Esophagus squamous epithelium (tissue), 5 donors: ENCODE results near the gene TUBA3C. TPM values are rescaled to one million over a fixed set of nuclear protein-coding genes. Genes with fewer than 3 reads are reported as not detected.

Experiments
- DNase-seq: peaks from one replicate; lab custom pipeline; 2025; lab: John Stamatoyannopoulos, UW
- H3K27ac ChIP-seq, 4 donors: fragments of 200-600 bp; sonication (generic); one replicate each; pipeline ENCODE4 v1.5.1; 2016 to 2019; ENCODE audit warnings: mild to moderate bottlenecking in 1 of 4
- H3K27me3 ChIP-seq, 4 donors: fragments of 200-600 bp; sonication (generic); 1 replicate in 3 of 4; 2 replicates in 1 of 4; pipeline versions ENCODE4 v1.5.1 to v1.6.0; 2017 to 2021; ENCODE audit warnings: antibody characterized with exemption in 1 of 4
- H3K36me3 ChIP-seq, 3 donors: fragments of 200-600 bp; sonication (generic); one replicate each; pipeline ENCODE4 v1.5.1; 2016 to 2019
- H3K4me1 ChIP-seq, 3 donors: fragments of 200-600 bp; sonication (generic); one replicate each; pipeline ENCODE4 v1.5.1; 2017 to 2019
- H3K4me3 ChIP-seq, 4 donors: fragments of 200-600 bp; sonication (generic); 1 replicate in 3 of 4; 2 replicates in 1 of 4; pipeline ENCODE4 v1.5.1; 2016 to 2019; ENCODE audit warnings: mild to moderate bottlenecking in 2 of 4, moderate library complexity in 1 of 4
- H3K9me3 ChIP-seq, 3 donors: fragments of 200-600 bp; sonication (generic); one replicate each; pipeline ENCODE4 v1.5.1; 2016 to 2019
- POLR2A ChIP-seq, 4 donors: fragments of 450-650 bp; IDR thresholded peaks; one replicate each; pipeline ENCODE4 v1.6.1; 2017; ENCODE audit warnings: antibody characterized with exemption in 4 of 4, mild to moderate bottlenecking in 4 of 4, moderate library complexity in 3 of 4
- WGBS, 2 donors: methylation state at CpG; one replicate each; pipeline ENCODE4 v1.1.5; 2018; 5-methylcytosine and 5-hydroxymethylcytosine counted together
- intact Hi-C: fragments of 100-400 bp; cut with DNase I; formaldehyde crosslinking; loops from one replicate; pipeline ENCODE4 v1.15.0; 2022
- total RNA-seq, 4 donors: library from RNA; depleted of rRNA; stranded (reverse); fragments of >200 nt; gene quantifications; one replicate each; pipeline ENCODE4 v1.1.0, GENCODE V29; 2016
- TF ChIP-seq, protein P1 (sequence below), 6 experiments: fragments of 450-650 bp in 4 of 6; fragments of 200-600 bp in 2 of 6; sonication (generic) in 2 of 6; IDR thresholded peaks; one replicate each; pipeline ENCODE4 v1.5.1; 2016 to 2019; ENCODE audit warnings: antibody characterized with exemption in 6 of 6, mild to moderate bottlenecking in 4 of 6, moderate library complexity in 4 of 6
- donor health status: DM: yes; HTN: yes; CAD: no.

Gene TUBA3C
- total RNA-seq, 4 donors from 2014 or later = not detected

- no peaks in the 10 kb centered on the region for H3K36me3 ChIP-seq
- no peaks in the 10 kb centered on the region for H3K27me3 ChIP-seq
- intact Hi-C loops = no loop called here
- no peak for DNase-seq
- no peak overlapping the region for H3K27ac ChIP-seq
- no peaks in the 10 kb centered on the region for H3K9me3 ChIP-seq
- H3K4me1 ChIP-seq = no peaks in the 10 kb centered on the region
- H3K4me3 ChIP-seq = no peak overlapping the region
- 46 to 69% methylated on average over 8 to 9 of the region's 9 CpGs for WGBS, 2 donors
- TF ChIP-seq, protein P1, sequence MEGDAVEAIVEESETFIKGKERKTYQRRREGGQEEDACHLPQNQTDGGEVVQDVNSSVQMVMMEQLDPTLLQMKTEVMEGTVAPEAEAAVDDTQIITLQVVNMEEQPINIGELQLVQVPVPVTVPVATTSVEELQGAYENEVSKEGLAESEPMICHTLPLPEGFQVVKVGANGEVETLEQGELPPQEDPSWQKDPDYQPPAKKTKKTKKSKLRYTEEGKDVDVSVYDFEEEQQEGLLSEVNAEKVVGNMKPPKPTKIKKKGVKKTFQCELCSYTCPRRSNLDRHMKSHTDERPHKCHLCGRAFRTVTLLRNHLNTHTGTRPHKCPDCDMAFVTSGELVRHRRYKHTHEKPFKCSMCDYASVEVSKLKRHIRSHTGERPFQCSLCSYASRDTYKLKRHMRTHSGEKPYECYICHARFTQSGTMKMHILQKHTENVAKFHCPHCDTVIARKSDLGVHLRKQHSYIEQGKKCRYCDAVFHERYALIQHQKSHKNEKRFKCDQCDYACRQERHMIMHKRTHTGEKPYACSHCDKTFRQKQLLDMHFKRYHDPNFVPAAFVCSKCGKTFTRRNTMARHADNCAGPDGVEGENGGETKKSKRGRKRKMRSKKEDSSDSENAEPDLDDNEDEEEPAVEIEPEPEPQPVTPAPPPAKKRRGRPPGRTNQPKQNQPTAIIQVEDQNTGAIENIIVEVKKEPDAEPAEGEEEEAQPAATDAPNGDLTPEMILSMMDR (IDR thresholded peaks at IDR 0.05) = no peak
- no peak for TF ChIP-seq POLR2A (IDR thresholded peaks at IDR 0.05)
These were observed 9.5 kb downstream of the TUBA3C start for GRCh38 chr13:19172007-19172646.

DNA sequence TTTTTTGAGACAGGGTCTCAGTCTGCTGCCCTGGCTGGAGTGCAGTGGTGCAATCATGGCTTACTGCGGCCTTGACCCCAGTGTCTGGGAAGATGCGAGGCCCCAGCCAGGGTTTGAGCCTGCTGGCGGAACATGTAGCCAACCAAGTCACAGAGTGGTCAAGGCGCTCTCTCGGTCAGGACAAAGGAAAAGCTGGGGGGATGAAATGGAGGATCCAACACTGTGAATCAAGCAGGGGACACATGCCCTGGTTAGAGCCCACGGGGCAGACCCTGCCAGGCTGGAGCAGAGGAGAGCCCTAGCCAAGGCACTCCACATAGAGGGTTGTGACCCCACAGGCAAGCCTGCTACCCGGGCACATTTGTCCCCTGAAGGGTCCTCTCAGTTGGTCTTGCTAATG, 10.1 kb downstream of the TUBA3C start:
- Histone ChIP-seq H3K36me3 (no peaks in the 10 kb centered on the region), H3K4me3 (no peak overlapping the region), H3K27ac (no peak overlapping the region), H3K4me1 (no peaks in the 10 kb centered on the region), H3K9me3 (no peaks in the 10 kb centered on the region), H3K27me3 (no peaks in the 10 kb centered on the region)
- DNase-seq = no peak
- TF ChIP-seq, protein P1 (IDR thresholded peaks at IDR 0.05) = no peak
- no peak for TF ChIP-seq POLR2A (IDR thresholded peaks at IDR 0.05)
- intact Hi-C loops = no loop called here
- 88 to 96% methylated on average over 5 to 6 of the region's 7 CpGs for WGBS, 2 donors

GRCh38 chr13:19169991-19170390, 11.6 kb downstream of the TUBA3C start:
- intact Hi-C loops = no loop called here
- Histone ChIP-seq H3K4me3 (no peak overlapping the region), H3K36me3 (no peaks in the 10 kb centered on the region), H3K9me3 (no peaks in the 10 kb centered on the region), H3K27ac (no peak overlapping the region), H3K27me3 (no peaks in the 10 kb centered on the region), H3K4me1 (no peaks in the 10 kb centered on the region)
- TF ChIP-seq, protein P1 (IDR thresholded peaks at IDR 0.05) = no peak
- no peak for TF ChIP-seq POLR2A (IDR thresholded peaks at IDR 0.05)
- DNase-seq = no peak
- WGBS, 2 donors = 0 to 49% methylated on average over 1 to 3 of the region's 4 CpGs

DNA sequence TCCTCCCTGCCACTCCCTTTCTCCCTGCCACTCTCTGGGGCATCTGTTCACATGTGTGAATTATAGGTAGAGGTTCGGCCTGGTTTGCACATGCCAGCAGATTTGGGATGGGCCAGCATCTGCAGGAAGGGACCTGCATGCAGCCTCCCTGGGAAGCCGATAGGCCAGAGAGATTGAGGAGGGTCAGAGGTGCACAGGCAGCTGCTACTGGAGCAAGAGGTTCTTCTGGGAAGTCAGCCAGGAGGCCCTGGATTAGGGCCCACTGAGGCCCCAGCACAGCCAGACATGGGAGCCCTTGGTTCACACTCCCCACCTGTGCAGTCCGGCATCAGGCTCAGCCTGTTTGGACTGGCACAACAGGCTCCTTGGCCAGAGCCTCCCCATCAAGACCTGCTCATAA, 12.1 kb downstream of the TUBA3C start:
- 38% methylated on average over 1 of the region's 3 CpGs; no CpG with 5 or more reads in 1 of the 2 donors for WGBS, 2 donors
- Histone ChIP-seq H3K27me3 (no peaks in the 10 kb centered on the region), H3K27ac (no peak overlapping the region), H3K4me3 (no peak overlapping the region), H3K36me3 (no peaks in the 10 kb centered on the region), H3K9me3 (no peaks in the 10 kb centered on the region), H3K4me1 (no peaks in the 10 kb centered on the region)
- intact Hi-C loops = no loop called here
- no peak for DNase-seq
- no peak for TF ChIP-seq POLR2A (IDR thresholded peaks at IDR 0.05)
- TF ChIP-seq, protein P1 (IDR thresholded peaks at IDR 0.05) = no peak

GRCh38 chr13:19161308-19161707, 20.3 kb downstream of the TUBA3C start:
- Histone ChIP-seq H3K27me3 (no peaks in the 10 kb centered on the region), H3K36me3 (no peaks in the 10 kb centered on the region), H3K4me1 (no peaks in the 10 kb centered on the region), H3K27ac (no peak overlapping the region), H3K9me3 (peaks cover 0 to 38% (median 0%) of the 10 kb centered on the region in 3 donors), H3K4me3 (no peak overlapping the region)
- DNase-seq = no peak
- WGBS, 2 donors = 60 to 66% methylated on average over 1 to 5 of the region's 5 CpGs
- no peak for TF ChIP-seq POLR2A (IDR thresholded peaks at IDR 0.05)
- TF ChIP-seq, protein P1 (IDR thresholded peaks at IDR 0.05) = no peak
- intact Hi-C loops = no loop called here
